ENCODE measurements around the gene DBNL.

DBNL gene

DNA sequence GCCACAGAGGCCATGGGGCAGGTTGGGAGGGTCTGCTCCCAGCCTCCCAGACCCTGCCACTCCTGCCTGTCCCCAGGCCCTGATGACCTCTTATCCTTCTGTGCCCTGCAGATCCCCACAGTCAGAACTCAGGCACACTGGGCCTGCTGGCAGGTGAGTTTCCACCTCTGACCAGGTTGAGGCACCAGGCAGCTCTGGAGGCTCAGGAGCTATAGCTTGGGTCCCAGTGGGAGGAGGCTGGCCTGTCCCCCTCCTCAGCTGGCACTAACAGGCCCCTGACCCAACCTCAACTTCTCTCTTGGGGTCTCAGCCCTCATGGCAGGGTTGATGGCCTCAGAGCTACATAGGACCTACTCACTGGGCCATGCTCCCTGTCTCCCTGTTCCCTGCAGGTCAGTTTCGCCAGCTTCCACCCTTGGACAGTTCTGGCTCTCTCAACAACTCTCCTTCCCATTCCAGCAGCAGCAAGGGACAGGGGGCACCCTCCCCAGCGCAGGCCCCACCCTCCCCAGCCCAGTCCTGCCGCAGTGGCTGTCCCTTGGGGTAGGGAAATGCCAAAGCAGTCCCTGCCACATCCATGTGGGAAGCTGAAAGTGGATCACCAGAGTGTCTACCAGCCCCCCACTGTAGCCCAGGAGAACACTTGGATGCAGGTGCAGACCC is 56.9 kb downstream of the DBNL start:
- no peak for DNase-seq

DNA sequence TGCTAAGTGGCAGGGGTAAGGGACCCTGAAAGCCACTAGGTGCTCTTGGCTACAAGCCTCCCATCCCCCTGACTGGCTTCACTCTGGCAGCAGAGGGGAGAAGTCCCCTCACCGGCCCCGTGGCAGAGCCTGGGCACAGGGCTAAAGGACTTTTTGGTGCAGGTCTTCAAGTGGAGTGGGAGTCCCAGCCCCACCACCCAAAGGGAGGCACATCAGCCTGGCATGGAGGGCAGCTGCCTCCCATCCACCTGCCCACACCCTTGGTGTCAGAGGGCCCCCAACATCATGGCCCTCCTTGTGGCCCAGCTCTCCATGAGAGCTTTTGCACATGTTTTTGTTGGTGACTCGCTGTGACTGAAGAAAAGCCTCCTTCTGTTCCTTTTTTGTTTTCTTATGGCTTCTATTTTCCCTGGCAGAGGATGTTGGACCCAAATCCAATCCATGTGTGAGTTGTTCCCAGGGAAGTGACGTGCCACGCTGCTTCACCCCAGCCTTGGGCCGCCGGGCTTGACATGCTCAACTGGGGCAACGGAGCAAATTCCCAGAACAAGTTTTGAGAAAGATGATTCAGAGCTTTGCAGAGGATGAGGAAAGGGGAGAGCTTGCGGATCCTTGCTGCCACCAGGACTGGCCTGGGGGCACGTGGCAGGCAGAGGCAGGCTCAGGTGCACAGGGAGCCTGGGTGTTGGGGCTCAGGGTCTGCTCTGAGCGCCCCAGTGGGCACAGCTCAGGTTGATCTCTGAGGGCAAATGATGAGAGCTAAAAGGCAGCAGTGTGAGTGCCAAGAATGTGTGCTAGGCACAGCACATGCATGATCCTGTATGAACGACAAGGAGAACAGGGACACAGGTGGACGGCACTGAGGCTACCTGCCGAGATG is 57.7 kb downstream of the DBNL start:
- no peak for DNase-seq

DNA sequence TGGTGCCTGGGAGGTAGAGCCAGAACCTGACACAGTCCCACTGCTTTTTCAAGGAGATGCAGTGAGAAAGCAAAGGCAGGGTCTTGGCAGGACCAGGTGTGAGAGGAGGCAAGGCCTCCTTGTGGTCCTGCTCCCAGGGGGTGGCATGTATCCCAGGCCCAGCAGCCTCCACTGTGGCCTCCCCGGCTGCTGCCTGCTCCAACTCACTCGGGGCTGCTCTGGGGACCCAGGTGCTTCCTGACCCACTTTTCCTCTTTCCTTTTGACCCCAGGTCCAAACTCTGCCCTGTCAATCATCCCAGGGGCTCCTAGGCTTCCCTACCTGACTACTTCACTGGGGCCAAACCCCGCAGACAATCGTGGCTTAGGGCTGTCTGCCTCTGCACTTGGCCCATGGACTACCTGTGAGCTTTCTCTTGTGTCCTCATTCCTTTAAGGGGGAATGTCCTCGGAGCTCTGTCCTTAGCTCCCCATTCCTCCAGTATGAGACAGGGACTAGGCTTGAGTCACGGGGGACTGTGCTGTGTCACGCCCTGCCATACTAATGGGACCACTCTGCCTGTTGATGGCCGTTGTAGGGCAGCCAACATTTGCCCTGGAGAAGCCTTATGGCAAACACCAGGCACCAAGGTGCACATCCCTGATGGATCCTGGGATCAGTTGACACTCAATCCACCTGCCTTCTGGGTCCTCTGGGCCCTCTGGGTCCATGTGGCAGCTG is 58.5 kb downstream of the DBNL start:
- DNase-seq = no peak

GRCh38 chr7:44103566-44103922 is 59.0 kb downstream of the DBNL start:
- no peak for DNase-seq

GRCh38 chr7:44103923-44104859 is 59.7 kb downstream of the DBNL start, which contains the start of gene AEBP1:
TSS of gene AEBP1 (plus strand) at chr7:44104345. CDS start at chr7:44104666, 321 bp downstream.
- no peak for DNase-seq

DNA sequence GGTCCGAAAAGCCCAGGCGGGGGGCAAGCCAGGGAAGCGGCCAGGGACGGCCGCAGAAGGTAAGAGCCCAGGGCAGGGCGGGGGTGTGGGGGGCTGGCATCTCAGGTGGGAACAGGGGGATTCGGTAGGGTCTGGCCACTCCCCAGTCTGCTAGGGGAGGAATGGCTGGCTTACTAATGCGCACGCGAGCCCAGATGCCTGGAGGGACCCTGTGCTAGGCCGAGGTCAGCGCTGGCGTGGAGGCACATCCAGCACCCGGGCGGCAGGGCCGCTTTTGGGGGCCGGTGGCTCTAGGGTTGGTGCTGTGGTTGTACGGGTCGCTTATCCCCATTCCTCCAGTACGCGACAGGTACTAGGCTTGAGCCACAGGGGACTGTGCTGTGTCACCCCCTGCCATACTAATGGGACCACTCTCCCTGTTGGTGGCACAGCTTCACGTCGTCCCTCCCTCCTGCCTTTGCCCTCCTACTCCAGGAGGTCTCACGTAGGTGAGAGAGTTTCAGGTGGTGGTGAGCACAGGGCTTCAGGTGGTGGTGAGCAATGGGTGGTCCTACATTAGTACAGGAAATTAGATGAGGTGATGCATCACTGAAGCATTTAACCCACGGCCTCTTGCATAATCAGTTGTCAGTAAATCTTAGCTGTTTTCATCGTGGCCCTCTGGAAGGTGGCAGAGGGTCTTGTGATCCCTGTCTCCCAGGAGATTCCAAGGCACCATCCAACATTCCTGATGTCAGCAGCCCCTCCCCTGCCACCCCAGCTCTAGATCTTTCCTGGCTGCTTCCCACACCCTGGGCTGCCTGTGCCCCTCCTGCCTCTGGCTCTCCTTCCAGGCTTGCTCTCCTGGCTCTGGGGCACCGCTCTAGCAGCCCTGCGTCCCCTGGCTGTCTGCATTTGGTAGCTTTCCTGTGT is 60.6 kb downstream of the DBNL start:
- no peak for DNase-seq

DNA sequence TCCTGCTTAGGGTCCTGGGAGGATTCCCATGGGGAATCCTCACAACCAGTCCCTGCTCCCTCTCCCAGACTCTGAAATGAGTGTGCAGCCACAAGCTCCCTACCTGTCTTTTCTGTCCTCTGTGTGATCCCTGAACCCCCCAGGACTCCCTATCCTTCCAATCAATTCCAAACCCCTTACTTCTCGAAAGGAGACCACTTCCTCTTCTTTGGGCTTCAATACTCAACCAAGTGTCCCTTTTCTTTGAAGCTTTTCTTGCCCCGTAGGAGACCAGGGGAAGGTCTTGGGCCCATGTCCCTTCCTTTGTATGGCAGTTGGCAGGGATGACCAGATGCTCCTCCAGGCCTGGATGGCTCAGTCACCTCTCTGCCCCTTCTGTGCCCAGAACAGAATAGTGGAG is 61.3 kb downstream of the DBNL start:
- DNase-seq = no peak

GRCh38 chr7:44106311-44107065 is 62.0 kb downstream of the DBNL start:
- DNase-seq = no peak

DNA sequence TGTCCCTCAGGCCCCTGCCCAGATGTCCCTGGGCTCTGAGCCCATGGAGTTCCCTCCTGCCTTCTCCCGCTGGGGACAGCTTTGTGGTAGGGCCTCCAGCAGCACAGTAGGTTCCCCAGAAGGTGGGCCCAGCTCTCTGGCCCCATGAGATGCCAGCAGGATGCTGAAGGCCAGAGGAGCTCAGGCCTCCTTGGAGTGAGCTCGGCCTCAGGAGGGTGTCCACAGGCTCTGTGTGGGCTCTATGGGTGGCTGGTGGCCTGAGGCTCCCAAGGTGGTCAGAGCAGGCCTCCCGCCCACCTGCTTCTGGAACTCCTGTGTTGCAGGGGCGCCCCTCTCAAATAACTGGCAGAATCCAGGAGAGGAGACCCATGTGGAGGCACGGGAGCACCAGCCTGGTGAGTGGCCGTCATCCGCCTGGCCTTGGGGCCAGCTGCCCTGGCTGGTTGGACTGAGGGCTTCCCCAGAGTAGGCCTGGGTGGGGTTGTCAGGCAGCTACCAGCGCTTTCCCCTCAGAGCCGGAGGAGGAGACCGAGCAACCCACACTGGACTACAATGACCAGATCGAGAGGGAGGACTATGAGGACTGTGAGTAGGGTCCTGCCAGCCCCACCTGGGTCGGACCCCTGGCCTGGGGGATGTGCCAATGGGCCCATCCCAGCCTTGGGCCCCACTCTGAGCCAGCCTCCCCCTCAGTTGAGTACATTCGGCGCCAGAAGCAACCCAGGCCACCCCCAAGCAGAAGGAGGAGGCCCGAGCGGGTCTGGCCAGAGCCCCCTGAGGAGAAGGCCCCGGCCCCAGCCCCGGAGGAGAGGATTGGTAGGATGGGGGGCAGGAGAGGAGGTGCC is 62.8 kb downstream of the DBNL start:
- DNase-seq = no peak

- no peak for DNase-seq
Measured at GRCh38 chr7:44107961-44108767, 63.7 kb downstream of the DBNL start.

- no peak for DNase-seq
Measured at GRCh38 chr7:44108768-44109750, 64.6 kb downstream of the DBNL start.

DNA sequence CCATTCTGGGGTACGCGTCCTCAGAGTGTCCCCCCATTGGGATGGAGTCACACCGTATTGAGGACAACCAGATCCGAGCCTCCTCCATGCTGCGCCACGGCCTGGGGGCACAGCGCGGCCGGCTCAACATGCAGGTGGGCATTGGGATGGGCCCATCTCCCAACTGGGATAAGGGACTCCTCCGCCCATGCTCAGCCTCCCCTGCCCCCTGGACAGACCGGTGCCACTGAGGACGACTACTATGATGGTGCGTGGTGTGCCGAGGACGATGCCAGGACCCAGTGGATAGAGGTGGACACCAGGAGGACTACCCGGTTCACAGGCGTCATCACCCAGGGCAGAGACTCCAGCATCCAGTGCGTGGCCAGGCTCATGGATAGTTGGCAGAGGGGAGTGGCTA is 65.5 kb downstream of the DBNL start:
- DNase-seq = no peak

GRCh38 chr7:44110719-44111635 is 66.5 kb downstream of the DBNL start:
- DNase-seq = peak; percentile 78

All from NCI-H1694 (cell line).